Muscle layer of colon (tissue), 2 donors: ENCODE results near the gene AVPR1A.
"Not testable (repeated sequence)": the region's sequence is repeated elsewhere in the genome, so short reads cannot be mapped to it uniquely, and the experiment has no call there.

Experiments used
- H3K27ac ChIP-seq: one replicate; pipeline ENCODE4 v1.7.0; 2013; ENCODE audit warnings: low read depth, mild to moderate bottlenecking, low read length, moderate library complexity
- H3K27me3 ChIP-seq, 2 donors: one replicate each; pipeline ENCODE4 v1.7.0; 2013; ENCODE audit warnings: low read length in 2 of 2, mild to moderate bottlenecking in 2 of 2; ENCODE audit not compliant: insufficient read depth in 2 of 2, control insufficient read depth in 1 of 2
- H3K36me3 ChIP-seq: one replicate; pipeline ENCODE4 v1.7.0; 2013; ENCODE audit warnings: mild to moderate bottlenecking, low read length; ENCODE audit not compliant: insufficient read depth
- H3K4me1 ChIP-seq: one replicate; pipeline ENCODE4 v1.7.0; 2013; ENCODE audit warnings: mild to moderate bottlenecking, low read length; ENCODE audit not compliant: insufficient read depth
- H3K4me3 ChIP-seq, 2 donors: one replicate each; pipeline ENCODE4 v1.7.0; 2013; ENCODE audit warnings: low read length in 2 of 2, low read depth in 1 of 2, mild to moderate bottlenecking in 1 of 2, moderate library complexity in 1 of 2
- H3K9ac ChIP-seq: one replicate; pipeline ENCODE4 v1.7.0; 2013; ENCODE audit warnings: low read length
- H3K9me3 ChIP-seq: one replicate; pipeline ENCODE4 v1.7.0; 2013; ENCODE audit warnings: mild to moderate bottlenecking, low read length
- donor health status: abdominal sarcoma.
- donor health status: Adenocarcinoma of cecum.

AVPR1A gene

DNA sequence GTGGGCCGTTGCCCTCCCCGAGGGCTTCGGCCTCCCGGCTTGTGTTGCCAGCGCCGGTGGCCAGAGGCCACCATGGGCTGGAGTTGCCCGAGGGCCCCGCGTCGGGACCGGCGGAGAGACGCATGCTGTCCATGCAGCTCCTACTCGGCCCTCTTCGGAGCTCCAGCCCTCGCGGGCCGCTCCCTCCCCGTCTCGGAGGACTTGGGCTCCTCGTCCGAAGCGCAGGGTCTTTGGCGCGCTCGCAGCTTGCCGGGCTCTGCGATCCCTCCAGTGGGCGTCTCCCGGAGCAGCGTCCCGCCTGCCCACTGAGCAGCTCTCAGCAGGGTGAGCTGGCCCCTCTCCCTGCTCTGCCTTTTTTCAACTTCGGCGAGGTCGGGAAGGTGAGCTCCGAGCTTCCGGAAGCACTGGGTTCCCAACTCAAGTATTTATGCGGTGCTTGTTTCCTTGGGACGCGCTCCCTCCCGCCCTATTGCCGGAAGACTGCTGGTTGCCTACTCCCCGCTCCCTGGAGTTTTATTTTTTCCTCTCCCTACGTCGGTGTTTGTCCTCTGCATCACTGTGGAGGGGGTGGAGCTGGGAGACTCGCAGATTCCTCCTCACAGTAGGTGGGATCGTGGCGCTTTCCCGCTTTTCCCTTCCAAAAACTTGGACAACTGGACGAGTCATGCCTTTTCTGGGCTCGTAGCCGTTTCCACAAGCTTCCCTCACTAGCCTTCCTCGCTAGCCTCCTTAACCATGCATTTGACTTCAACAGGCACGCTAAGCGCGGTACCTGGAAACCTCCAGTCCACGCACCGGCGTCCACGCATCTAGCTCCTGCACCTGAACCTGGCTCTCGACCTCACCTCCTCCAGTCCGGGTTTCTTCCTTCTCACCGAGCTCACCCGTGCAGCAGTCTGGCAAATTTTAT is at the start of gene AVPR1A:
Gene AVPR1A, minus strand, starts transcription at position 489 of the 910 bp plus-strand sequence. Its CDS starts 365 bp downstream, at position 124.
- Histone ChIP-seq H3K4me3 (peak within 1 kb of the TSS; percentile 36 to 54), H3K9ac (no peak within 1 kb of the TSS)

DNA sequence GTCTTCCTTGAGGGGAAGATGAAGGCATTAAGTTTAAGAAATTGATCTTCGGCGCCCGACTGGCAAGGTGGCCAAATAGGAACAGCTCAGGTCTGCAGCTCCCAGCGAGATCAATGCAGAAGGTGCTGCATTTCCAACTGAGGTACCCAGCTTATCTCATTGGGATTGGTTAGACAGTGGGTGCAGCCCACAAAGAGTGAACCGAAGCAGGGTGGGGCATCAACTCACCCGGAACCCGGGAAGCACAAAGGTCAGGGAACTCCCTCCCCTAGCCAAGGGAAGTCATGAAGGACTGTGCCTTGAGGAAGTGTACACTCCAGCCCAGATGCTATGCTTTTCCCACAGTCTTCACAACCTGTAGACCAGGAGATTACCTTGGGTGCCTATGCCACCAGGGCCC is 45.2 kb upstream of the AVPR1A start:
- Histone ChIP-seq H3K4me1 (no peaks in the 10 kb centered on the region), H3K36me3 (no peaks in the 10 kb centered on the region), H3K9ac (no peak overlapping the region), H3K4me3 (no peak overlapping the region), H3K27me3 (no peaks in the 10 kb centered on the region), H3K27ac (no peak overlapping the region), H3K9me3 (no peaks in the 10 kb centered on the region)

More for the DNA sequence above, at the start of gene AVPR1A:
- Histone ChIP-seq H3K9me3 (no peaks in the 10 kb centered on the region), H3K36me3 (no peaks in the 10 kb centered on the region), H3K27ac (no peak within 1 kb of the TSS), H3K27me3 (peaks cover 21 to 25% of the 10 kb centered on the region in 2 donors), H3K4me1 (peaks cover 8% of the 10 kb centered on the region)

DNA sequence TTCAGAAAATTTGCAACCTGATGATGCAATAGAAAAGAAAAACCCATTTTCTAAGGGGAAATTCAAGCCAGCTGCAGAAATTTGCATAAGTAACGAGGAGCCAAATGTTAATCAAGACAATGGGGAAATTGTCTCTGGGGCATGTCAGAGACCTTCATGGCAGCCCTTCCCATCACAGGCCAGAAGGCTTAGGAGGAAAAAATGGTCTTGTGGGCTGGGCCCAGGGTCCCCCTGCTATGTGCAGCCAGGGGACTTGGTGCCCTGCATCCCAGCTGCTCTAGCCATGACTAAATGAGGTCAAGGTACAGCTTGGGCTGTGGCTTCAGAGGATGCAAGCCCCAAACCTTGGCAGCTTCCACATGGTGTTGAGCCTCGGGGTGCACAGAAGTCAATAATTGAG is 28.2 kb upstream of the AVPR1A start:
- no peaks in the 10 kb centered on the region for H3K27me3 ChIP-seq
- no peak overlapping the region for H3K27ac ChIP-seq
- no peak overlapping the region for H3K9ac ChIP-seq
- H3K36me3 ChIP-seq, result no peaks in the 10 kb centered on the region
- H3K9me3 ChIP-seq, result no peaks in the 10 kb centered on the region
- no peaks in the 10 kb centered on the region for H3K4me1 ChIP-seq
- H3K4me3 ChIP-seq, result no peak overlapping the region

DNA sequence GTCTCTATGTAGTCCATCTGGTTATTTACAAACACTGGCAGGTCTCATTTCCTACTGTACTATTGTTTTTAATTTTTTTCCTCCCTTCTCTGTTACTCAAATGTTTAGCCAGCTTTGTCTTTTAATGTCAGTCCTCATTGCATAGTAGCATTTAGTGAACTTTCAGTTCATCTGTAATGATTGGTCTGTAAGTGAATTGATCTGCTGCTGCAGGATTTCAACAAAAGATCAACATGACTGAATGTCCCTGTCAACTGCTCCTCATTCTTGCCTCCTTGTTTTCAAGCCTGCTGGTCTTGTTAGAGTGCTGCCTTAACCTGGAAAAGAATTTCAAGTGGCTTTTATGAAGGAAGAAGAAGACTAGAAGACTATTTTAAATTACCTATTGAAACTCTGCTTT is 19.3 kb upstream of the AVPR1A start:
- H3K9ac ChIP-seq, result no peak overlapping the region
- no peaks in the 10 kb centered on the region for H3K36me3 ChIP-seq
- no peaks in the 10 kb centered on the region for H3K9me3 ChIP-seq
- no peaks in the 10 kb centered on the region for H3K27me3 ChIP-seq
- H3K27ac ChIP-seq, result no peak overlapping the region
- no peaks in the 10 kb centered on the region for H3K4me1 ChIP-seq
- no peak overlapping the region for H3K4me3 ChIP-seq

DNA sequence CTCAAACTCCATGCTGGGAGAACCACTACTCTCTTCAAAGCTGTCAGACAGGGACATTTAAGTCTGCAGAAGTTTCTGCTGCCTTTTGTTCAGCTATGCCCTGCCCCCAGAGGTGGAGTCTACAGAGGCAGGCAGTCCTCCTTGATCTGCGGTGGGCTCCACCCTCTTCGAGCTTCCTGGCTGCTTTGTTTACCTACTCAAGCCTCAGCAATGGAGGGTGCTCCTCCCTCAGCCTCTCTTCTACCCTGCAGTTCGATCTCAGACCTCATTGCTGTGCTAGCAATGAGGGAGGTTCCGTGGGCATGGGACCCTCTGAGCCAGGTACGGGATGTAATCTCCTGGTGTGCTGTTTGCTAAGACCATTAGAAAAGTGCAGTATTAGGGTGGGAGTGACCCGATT is 16.7 kb upstream of the AVPR1A start:
- not testable (repeated sequence) for H3K27me3 ChIP-seq, H3K4me3 ChIP-seq, H3K9ac ChIP-seq, H3K27ac ChIP-seq, H3K36me3 ChIP-seq, H3K9me3 ChIP-seq, H3K4me1 ChIP-seq

DNA sequence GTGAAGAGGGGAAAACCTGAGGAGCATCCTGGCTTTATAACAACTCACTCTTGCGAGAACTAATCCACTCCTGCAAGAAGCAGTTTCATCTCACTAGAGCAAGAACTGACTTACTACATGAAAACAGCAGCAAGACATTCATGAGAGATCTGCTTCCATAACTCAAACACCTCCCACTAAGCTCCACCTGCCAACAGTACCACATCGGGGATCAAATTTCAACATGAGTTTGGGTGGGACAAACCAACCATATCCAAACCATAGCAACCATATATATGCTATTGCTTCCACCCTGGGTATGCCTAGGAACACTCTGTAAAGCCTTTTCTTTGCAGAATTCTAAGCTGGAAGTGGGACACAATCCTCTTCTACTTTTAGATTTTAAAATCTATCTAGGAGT is 13.9 kb upstream of the AVPR1A start:
- H3K36me3 ChIP-seq, result no peaks in the 10 kb centered on the region
- no peak overlapping the region for H3K9ac ChIP-seq
- H3K4me3 ChIP-seq, result no peak overlapping the region
- H3K27ac ChIP-seq, result no peak overlapping the region
- no peaks in the 10 kb centered on the region for H3K27me3 ChIP-seq
- H3K9me3 ChIP-seq, result no peaks in the 10 kb centered on the region
- no peaks in the 10 kb centered on the region for H3K4me1 ChIP-seq

DNA sequence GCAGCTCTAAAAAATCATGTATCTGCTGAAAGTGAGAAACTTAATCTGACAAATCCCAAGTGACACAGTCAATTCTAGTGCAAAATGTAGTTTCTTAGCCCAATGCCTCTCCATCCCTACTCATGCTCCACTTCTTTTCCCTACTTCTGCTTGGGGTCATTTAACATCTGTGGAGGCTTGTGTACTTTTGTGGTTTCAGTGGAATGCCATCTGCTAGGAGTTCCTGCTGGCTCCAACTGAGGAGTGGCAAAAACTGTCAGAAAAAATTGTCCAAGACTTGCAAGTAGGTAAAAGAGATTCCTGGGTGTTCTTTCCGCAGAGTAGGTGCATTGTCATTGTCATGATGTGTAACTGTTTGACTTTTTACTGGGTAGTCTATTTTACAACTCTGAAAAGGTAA is 12.5 kb upstream of the AVPR1A start:
- no peak overlapping the region for H3K9ac ChIP-seq
- no peaks in the 10 kb centered on the region for H3K27me3 ChIP-seq
- no peaks in the 10 kb centered on the region for H3K36me3 ChIP-seq
- no peak overlapping the region for H3K4me3 ChIP-seq
- H3K9me3 ChIP-seq, result no peaks in the 10 kb centered on the region
- H3K4me1 ChIP-seq, result no peaks in the 10 kb centered on the region
- no peak overlapping the region for H3K27ac ChIP-seq

DNA sequence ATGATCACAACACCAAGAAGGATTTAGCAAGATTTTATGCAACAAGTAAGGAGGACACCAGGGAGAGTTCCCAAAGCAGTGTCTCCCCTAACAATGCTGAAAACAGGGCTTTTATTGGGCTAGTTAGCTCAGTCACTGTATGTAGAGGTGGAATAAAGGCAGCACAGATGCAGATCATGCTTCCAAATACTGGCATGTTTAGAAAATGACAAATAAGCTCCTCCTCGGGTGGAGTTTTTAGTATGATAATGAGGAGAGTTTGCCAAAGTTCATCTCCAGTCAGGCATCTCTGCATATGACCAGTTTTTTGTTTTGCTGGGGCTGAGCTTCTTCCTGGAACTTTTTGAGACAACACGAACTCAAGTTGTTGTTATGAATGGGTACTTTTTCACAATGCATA is 4.4 kb upstream of the AVPR1A start:
- Histone ChIP-seq H3K4me3 (no peak overlapping the region), H3K36me3 (no peaks in the 10 kb centered on the region), H3K9me3 (no peaks in the 10 kb centered on the region), H3K9ac (no peak overlapping the region), H3K27me3 (peaks cover 11 to 19% of the 10 kb centered on the region in 2 donors), H3K4me1 (peaks cover 8% of the 10 kb centered on the region), H3K27ac (no peak overlapping the region)

DNA sequence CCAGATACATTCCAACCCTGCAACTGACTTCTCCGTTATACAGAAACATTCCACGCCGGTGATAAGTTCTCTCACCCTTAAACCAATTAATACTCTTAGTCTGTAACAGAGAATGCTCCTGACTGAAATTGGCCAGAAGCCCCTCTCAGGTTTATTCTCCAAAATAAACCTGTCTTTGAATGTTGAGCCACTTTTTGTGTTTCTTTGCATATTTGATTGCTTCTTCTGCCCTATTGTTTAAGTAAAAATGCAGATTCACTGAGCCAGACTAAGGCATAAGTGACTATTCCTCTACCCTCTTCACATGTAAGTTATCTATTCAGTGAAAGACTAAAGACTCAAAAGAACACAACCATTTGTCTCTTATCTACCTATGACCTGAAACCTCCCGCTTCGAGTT is 3.6 kb upstream of the AVPR1A start:
- no peaks in the 10 kb centered on the region for H3K36me3 ChIP-seq
- no peaks in the 10 kb centered on the region for H3K9me3 ChIP-seq
- peaks cover 17 to 25% of the 10 kb centered on the region in 2 donors for H3K27me3 ChIP-seq
- H3K4me1 ChIP-seq, result peaks cover 8% of the 10 kb centered on the region
- no peak overlapping the region for H3K4me3 ChIP-seq
- no peak overlapping the region for H3K9ac ChIP-seq
- no peak overlapping the region for H3K27ac ChIP-seq

DNA sequence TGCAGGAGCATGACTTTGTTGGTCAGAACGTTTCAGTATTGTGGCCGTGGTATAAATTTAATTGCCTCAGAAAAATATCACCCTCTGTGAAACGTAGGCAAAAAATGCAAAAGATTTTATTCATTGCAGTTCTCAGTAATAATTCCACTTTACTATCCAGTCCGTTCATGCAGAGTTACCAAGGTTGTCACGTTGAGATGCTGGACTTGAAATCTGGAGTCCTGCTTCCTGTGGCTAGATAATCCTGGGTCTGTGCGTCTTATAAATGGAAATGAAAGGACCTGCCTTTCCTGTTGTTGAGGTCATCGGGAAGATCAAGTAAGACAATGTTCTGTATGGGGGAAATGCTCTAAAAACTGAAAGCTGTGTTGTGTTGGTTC is 1.3 kb upstream of the AVPR1A start:
- Histone ChIP-seq H3K27ac (no peak overlapping the region), H3K9ac (no peak overlapping the region), H3K27me3 (peaks cover 21 to 25% of the 10 kb centered on the region in 2 donors), H3K4me3 (peak overlapping the region in 1 of 2 donors; percentile 54), H3K4me1 (peaks cover 8% of the 10 kb centered on the region), H3K36me3 (no peaks in the 10 kb centered on the region), H3K9me3 (no peaks in the 10 kb centered on the region)

DNA sequence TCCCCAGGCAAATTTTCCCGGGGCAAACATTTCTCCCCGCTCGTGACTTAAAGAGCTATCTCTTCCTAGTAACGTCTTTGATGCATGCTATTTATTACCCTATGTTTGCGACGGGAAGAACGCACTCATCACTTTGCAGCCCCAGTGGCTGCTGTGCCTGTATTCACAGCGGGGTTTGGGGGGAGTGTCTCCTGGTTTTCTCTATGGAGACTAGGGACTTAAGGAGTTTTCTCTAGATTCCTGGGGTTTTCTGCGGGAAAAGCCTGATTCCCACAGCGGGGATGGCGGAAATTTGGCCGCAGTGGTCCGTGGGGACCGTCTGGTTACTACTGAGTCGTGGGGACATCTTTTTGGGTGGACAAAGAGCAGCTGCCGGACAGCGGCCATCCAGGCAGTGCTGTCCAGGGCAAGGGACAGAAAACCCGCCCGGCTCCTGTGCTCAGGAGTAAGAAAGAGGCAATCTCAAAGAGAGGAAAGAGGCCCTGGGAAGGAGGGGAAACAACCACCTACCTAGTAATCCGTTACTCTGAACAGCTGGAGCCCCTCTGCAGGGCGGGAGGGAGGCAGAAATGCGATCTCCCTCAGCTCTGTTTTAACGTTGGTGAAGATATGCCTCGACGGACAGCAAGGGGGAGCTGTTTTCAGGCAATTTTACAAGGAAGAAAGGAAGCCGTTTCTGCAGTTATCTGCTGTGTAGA is 771 bp upstream of the AVPR1A start:
- peaks cover 21 to 25% of the 10 kb centered on the region in 2 donors for H3K27me3 ChIP-seq
- peaks cover 8% of the 10 kb centered on the region for H3K4me1 ChIP-seq
- H3K4me3 ChIP-seq, result peak overlapping the region; percentile 36 to 54
- H3K36me3 ChIP-seq, result no peaks in the 10 kb centered on the region
- no peak overlapping the region for H3K9ac ChIP-seq
- H3K27ac ChIP-seq, result no peak overlapping the region
- no peaks in the 10 kb centered on the region for H3K9me3 ChIP-seq
